ENCODE results near the gene IL17RA.

- TF ChIP-seq CTCF (IDR thresholded peaks at IDR 0.05), result no peak
- peak; percentile 33 for TF ChIP-seq POLR2AphosphoS5 (IDR thresholded peaks at IDR 0.05)
- no peak for TF ChIP-seq POLR2A (IDR thresholded peaks at IDR 0.05)
Measured at GRCh38 chr22:17112491-17113042, 27.8 kb downstream of the IL17RA start.

Measured in prostate gland (tissue), 2 donors.